ENCODE measurements around the gene PTPRR. TPM values are rescaled to one million over a fixed set of nuclear protein-coding genes. Genes with fewer than 3 reads are reported as not detected.

The PTPRR gene
- total and polyA plus RNA-seq, 4 donors = 0.02 to 0.08 TPM; not detected in 2

DNA sequence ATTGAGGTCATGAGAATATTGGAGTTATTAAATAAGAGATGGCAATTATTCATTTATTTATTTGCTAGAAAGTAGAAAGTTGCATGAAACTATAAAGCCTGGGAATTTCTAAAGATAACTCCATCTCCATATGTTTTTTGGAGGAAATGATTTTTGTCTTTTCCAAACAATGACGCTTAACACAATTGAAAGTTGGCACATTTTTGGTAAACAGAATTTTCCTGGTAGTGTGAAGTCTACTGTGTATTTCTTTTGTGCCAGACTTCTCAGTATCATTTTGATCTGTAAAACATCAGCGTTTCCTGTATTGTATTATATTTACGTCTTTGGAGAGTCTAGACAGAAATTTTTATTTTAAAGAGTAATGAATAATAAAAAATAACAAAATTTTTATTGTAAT is 249.6 kb downstream of the PTPRR start:
- Histone ChIP-seq H3K4me3 (ENCODE audit: low read depth in 1 of 3, low read length in 3 of 3) (no peak overlapping the region), H3K9me3 (ENCODE audit: control insufficient read depth in 4 of 4, low read length in 3 of 4) (no peaks in the 10 kb centered on the region), H3K9ac (ENCODE audit: low read depth in 1 of 2, low read length in 2 of 2) (no peak overlapping the region), H3K4me1 (ENCODE audit: control insufficient read depth in 4 of 4, insufficient read depth in 4 of 4, low read length in 3 of 4) (no peaks in the 10 kb centered on the region), H3K27me3 (ENCODE audit: control insufficient read depth in 4 of 4, insufficient read depth in 4 of 4, low read length in 3 of 4) (no peaks in the 10 kb centered on the region), H3K27ac (ENCODE audit: low read depth in 1 of 2, low read length in 2 of 2) (no peak overlapping the region), H3K36me3 (ENCODE audit: control insufficient read depth in 4 of 4, insufficient read depth in 3 of 4, low read depth in 1 of 4, low read length in 3 of 4) (no peaks in the 10 kb centered on the region)
- DNase-seq (ENCODE audit: low spot score) = no peak
- 71% methylated on average over 3 of the region's 3 CpGs for WGBS
- TF ChIP-seq FOXA1 (IDR thresholded peaks at IDR 0.05) (no peak), TAF1 (conservative IDR thresholded peaks at IDR 0.05) (no peak), SP1 (IDR thresholded peaks at IDR 0.05) (no peak), EGR1 (IDR thresholded peaks at IDR 0.05; ENCODE audit: low read depth in 2 of 2) (no peak), RAD21 (IDR thresholded peaks at IDR 0.05) (no peak), HNF4A (conservative IDR thresholded peaks at IDR 0.05) (no peak), JUND (IDR thresholded peaks at IDR 0.05) (no peak), NR2F2 (IDR thresholded peaks at IDR 0.05) (no peak), RXRA (IDR thresholded peaks at IDR 0.05) (no peak), GABPA (IDR thresholded peaks at IDR 0.05 in 1 of 2, conservative IDR thresholded peaks at IDR 0.05 in 1 of 2) (no peak), HNF4G (IDR thresholded peaks at IDR 0.05) (no peak)
- TF ChIP-seq, protein P1, sequence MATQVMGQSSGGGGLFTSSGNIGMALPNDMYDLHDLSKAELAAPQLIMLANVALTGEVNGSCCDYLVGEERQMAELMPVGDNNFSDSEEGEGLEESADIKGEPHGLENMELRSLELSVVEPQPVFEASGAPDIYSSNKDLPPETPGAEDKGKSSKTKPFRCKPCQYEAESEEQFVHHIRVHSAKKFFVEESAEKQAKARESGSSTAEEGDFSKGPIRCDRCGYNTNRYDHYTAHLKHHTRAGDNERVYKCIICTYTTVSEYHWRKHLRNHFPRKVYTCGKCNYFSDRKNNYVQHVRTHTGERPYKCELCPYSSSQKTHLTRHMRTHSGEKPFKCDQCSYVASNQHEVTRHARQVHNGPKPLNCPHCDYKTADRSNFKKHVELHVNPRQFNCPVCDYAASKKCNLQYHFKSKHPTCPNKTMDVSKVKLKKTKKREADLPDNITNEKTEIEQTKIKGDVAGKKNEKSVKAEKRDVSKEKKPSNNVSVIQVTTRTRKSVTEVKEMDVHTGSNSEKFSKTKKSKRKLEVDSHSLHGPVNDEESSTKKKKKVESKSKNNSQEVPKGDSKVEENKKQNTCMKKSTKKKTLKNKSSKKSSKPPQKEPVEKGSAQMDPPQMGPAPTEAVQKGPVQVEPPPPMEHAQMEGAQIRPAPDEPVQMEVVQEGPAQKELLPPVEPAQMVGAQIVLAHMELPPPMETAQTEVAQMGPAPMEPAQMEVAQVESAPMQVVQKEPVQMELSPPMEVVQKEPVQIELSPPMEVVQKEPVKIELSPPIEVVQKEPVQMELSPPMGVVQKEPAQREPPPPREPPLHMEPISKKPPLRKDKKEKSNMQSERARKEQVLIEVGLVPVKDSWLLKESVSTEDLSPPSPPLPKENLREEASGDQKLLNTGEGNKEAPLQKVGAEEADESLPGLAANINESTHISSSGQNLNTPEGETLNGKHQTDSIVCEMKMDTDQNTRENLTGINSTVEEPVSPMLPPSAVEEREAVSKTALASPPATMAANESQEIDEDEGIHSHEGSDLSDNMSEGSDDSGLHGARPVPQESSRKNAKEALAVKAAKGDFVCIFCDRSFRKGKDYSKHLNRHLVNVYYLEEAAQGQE (IDR thresholded peaks at IDR 0.05) = no peak
- TF ChIP-seq, protein P2, sequence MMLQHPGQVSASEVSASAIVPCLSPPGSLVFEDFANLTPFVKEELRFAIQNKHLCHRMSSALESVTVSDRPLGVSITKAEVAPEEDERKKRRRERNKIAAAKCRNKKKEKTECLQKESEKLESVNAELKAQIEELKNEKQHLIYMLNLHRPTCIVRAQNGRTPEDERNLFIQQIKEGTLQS (IDR thresholded peaks at IDR 0.05) = no peak
- TF ChIP-seq, protein P3, sequence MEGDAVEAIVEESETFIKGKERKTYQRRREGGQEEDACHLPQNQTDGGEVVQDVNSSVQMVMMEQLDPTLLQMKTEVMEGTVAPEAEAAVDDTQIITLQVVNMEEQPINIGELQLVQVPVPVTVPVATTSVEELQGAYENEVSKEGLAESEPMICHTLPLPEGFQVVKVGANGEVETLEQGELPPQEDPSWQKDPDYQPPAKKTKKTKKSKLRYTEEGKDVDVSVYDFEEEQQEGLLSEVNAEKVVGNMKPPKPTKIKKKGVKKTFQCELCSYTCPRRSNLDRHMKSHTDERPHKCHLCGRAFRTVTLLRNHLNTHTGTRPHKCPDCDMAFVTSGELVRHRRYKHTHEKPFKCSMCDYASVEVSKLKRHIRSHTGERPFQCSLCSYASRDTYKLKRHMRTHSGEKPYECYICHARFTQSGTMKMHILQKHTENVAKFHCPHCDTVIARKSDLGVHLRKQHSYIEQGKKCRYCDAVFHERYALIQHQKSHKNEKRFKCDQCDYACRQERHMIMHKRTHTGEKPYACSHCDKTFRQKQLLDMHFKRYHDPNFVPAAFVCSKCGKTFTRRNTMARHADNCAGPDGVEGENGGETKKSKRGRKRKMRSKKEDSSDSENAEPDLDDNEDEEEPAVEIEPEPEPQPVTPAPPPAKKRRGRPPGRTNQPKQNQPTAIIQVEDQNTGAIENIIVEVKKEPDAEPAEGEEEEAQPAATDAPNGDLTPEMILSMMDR (IDR thresholded peaks at IDR 0.05; ENCODE audit: low read depth, low read length, missing input control) = no peak
- TF ChIP-seq, protein P4, sequence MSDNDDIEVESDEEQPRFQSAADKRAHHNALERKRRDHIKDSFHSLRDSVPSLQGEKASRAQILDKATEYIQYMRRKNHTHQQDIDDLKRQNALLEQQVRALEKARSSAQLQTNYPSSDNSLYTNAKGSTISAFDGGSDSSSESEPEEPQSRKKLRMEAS (IDR thresholded peaks at IDR 0.05) = no peak
- TF ChIP-seq, protein P5, sequence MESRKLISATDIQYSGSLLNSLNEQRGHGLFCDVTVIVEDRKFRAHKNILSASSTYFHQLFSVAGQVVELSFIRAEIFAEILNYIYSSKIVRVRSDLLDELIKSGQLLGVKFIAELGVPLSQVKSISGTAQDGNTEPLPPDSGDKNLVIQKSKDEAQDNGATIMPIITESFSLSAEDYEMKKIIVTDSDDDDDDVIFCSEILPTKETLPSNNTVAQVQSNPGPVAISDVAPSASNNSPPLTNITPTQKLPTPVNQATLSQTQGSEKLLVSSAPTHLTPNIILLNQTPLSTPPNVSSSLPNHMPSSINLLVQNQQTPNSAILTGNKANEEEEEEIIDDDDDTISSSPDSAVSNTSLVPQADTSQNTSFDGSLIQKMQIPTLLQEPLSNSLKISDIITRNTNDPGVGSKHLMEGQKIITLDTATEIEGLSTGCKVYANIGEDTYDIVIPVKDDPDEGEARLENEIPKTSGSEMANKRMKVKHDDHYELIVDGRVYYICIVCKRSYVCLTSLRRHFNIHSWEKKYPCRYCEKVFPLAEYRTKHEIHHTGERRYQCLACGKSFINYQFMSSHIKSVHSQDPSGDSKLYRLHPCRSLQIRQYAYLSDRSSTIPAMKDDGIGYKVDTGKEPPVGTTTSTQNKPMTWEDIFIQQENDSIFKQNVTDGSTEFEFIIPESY (IDR thresholded peaks at IDR 0.05) = no peak

DNA sequence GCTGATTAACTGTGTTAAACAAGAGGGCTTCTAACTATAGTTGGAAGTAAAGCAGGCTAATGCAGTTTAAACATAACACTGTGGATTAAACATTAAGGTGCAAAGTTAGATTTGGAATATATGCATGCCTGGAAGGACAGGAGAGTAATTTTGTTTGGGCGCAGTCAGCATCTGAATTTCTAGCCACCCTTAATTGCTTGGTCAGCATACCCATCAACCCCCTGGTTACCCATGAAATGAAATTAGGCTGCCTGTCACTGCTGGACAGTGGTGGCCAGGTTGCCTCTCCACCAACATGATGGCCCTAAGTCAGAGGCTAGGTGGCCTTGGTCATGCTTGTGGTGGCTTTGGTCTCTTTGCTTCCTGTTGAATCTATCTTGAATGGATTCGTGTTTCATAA is 253.3 kb downstream of the PTPRR start:
- H3K27me3 ChIP-seq (ENCODE audit: control insufficient read depth in 4 of 4, insufficient read depth in 4 of 4, low read length in 3 of 4) = no peaks in the 10 kb centered on the region
- no peak overlapping the region for H3K27ac ChIP-seq (ENCODE audit: low read depth in 1 of 2, low read length in 2 of 2)
- no peak overlapping the region for H3K9ac ChIP-seq (ENCODE audit: low read depth in 1 of 2, low read length in 2 of 2)
- H3K4me1 ChIP-seq (ENCODE audit: control insufficient read depth in 4 of 4, insufficient read depth in 4 of 4, low read length in 3 of 4) = no peaks in the 10 kb centered on the region
- H3K36me3 ChIP-seq (ENCODE audit: control insufficient read depth in 4 of 4, insufficient read depth in 3 of 4, low read depth in 1 of 4, low read length in 3 of 4) = no peaks in the 10 kb centered on the region
- no peak for TF ChIP-seq HNF4G (IDR thresholded peaks at IDR 0.05)
- TF ChIP-seq, protein P1 (IDR thresholded peaks at IDR 0.05) = no peak
- no peak for TF ChIP-seq GABPA (IDR thresholded peaks at IDR 0.05 in 1 of 2, conservative IDR thresholded peaks at IDR 0.05 in 1 of 2)
- no peak for TF ChIP-seq FOXA1 (IDR thresholded peaks at IDR 0.05)
- no peak for TF ChIP-seq FOXA2 (IDR thresholded peaks at IDR 0.05)
- TF ChIP-seq, protein P4 (IDR thresholded peaks at IDR 0.05) = no peak
- TF ChIP-seq HNF4A (conservative IDR thresholded peaks at IDR 0.05) = no peak
- no peak for TF ChIP-seq RAD21 (IDR thresholded peaks at IDR 0.05)
- TF ChIP-seq SP1 (IDR thresholded peaks at IDR 0.05) = no peak
- TF ChIP-seq EGR1 (IDR thresholded peaks at IDR 0.05; ENCODE audit: low read depth in 2 of 2) = no peak
- TF ChIP-seq, protein P3 (IDR thresholded peaks at IDR 0.05; ENCODE audit: low read depth, low read length, missing input control) = no peak
- no peak for TF ChIP-seq JUND (IDR thresholded peaks at IDR 0.05)
- TF ChIP-seq NR2F2 (IDR thresholded peaks at IDR 0.05) = no peak
- TF ChIP-seq RXRA (IDR thresholded peaks at IDR 0.05) = no peak
- DNase-seq (ENCODE audit: low spot score) = no peak
- 70% methylated on average over 2 of the region's 2 CpGs for WGBS
- no peaks in the 10 kb centered on the region for H3K9me3 ChIP-seq (ENCODE audit: control insufficient read depth in 4 of 4, low read length in 3 of 4)
- no peak overlapping the region for H3K4me3 ChIP-seq (ENCODE audit: low read depth in 1 of 3, low read length in 3 of 3)

Data from liver (tissue), 9 donors.